ENCODE measurements around the gene ZNF662. TPM values are rescaled to one million over a fixed set of nuclear protein-coding genes. Genes with fewer than 3 reads are reported as not detected.

Gene ZNF662
- total and polyA plus RNA-seq, 7 donors, result 0.32 to 3.5 (median 1.4) TPM

DNA sequence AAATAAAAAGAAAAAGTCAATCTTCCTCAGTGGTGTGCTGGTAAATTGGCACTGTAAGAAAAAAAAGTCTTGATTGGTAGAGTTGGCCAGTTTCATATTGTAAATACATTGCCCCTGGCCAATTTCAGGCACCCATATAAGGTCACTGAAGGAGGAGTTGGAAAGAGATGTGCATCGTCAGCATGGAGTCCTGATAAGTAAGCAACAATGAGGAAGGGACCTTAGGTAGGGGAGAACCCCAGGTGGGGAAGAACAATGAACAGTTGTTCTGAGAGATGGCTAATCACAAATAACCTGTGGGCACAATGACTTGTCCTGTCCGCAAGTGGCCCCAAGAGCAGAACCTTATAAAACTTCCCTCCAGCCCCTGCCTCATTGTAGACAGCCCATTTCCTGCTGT is 21.6 kb upstream of the ZNF662 start:
- TF ChIP-seq, protein P1, sequence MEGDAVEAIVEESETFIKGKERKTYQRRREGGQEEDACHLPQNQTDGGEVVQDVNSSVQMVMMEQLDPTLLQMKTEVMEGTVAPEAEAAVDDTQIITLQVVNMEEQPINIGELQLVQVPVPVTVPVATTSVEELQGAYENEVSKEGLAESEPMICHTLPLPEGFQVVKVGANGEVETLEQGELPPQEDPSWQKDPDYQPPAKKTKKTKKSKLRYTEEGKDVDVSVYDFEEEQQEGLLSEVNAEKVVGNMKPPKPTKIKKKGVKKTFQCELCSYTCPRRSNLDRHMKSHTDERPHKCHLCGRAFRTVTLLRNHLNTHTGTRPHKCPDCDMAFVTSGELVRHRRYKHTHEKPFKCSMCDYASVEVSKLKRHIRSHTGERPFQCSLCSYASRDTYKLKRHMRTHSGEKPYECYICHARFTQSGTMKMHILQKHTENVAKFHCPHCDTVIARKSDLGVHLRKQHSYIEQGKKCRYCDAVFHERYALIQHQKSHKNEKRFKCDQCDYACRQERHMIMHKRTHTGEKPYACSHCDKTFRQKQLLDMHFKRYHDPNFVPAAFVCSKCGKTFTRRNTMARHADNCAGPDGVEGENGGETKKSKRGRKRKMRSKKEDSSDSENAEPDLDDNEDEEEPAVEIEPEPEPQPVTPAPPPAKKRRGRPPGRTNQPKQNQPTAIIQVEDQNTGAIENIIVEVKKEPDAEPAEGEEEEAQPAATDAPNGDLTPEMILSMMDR (IDR thresholded peaks at IDR 0.05), result no peak
- Histone ChIP-seq H3K9me3 (no peaks in the 10 kb centered on the region), H3K4me3 (no peak overlapping the region), H3K4me1 (no peaks in the 10 kb centered on the region), H3K27ac (no peak overlapping the region), H3K36me3 (ENCODE audit: insufficient read depth in 1 of 2, low read depth in 1 of 2) (no peaks in the 10 kb centered on the region), H3K27me3 (ENCODE audit: insufficient read depth in 3 of 3, low read length in 2 of 3) (no peaks in the 10 kb centered on the region)
- ATAC-seq (no peak), DNase-seq (no peak)
- intact Hi-C loops (cut with DNase I), result loop anchor here in 1 of 2 donors (5.0 kb wide), 1 partner anchor 47 kb away; no protein-coding TSS in a partner anchor
- 79 to 89% (median 85%) methylated on average over 2 of the region's 2 CpGs for WGBS, 3 donors

DNA sequence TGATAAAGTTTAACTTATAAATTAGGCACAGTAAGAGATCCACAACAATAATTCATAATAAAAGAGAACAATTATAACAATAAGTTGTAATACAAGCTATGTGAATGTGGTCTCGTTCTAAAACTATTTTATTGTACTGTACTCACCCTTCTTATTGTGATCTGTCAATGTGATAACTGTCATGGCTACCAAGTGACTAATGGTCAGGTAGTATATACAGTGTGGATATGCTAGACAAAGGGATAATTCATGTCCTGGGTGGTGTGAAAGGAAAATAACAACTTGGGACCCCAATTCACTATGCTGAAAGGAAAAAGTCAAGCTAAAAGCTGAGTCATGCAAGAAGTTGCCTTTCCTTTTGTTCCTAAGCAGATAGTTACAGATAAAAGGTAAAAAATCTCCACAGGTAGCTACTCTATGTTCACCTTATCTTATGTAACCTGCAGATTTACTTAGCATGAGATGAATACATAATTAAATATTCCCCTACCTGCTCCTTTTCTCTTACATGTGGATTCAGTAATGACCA is 19.6 kb upstream of the ZNF662 start:
- intact Hi-C loops (cut with DNase I), result no loop called here

DNA sequence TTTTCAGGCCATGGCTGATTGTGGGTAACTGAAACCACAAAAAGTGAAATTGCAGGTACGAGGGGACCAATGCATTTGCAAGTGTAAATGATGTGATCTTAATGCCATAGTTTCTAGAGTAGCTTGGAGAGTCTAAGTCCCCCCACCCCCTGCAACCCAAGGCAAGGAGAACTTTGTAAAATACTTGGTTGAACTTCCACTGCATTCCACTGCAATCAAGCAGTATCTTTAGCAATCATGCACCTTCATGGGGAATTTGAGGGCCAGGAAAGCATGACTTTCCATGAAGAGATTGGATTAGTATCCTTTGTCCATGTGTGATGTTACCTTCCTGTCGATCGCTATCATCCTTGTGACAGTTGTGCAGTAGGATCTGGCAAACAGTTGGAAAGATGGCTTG is 18.9 kb upstream of the ZNF662 start:
- no peaks in the 10 kb centered on the region for H3K9me3 ChIP-seq
- WGBS, 3 donors, result 74 to 78% (median 77%) methylated on average over 3 of the region's 3 CpGs
- H3K4me3 ChIP-seq, result no peak overlapping the region
- DNase-seq, result no peak
- intact Hi-C loops (cut with DNase I), result no loop called here
- H3K27me3 ChIP-seq (ENCODE audit: insufficient read depth in 3 of 3, low read length in 2 of 3), result no peaks in the 10 kb centered on the region
- TF ChIP-seq, protein P1 (IDR thresholded peaks at IDR 0.05), result no peak
- no peaks in the 10 kb centered on the region for H3K36me3 ChIP-seq (ENCODE audit: insufficient read depth in 1 of 2, low read depth in 1 of 2)
- no peaks in the 10 kb centered on the region for H3K4me1 ChIP-seq
- ATAC-seq, result no peak
- H3K27ac ChIP-seq, result no peak overlapping the region

More for the DNA sequence above, 19.6 kb upstream of the ZNF662 start:
- no peaks in the 10 kb centered on the region for H3K4me1 ChIP-seq
- no peaks in the 10 kb centered on the region for H3K9me3 ChIP-seq
- H3K27ac ChIP-seq, result no peak overlapping the region
- DNase-seq (no peak), ATAC-seq (no peak)
- H3K27me3 ChIP-seq (ENCODE audit: insufficient read depth in 3 of 3, low read length in 2 of 3), result no peaks in the 10 kb centered on the region
- TF ChIP-seq, protein P1 (IDR thresholded peaks at IDR 0.05), result no peak
- 78 to 87% (median 81%) methylated on average over 1 of the region's 1 CpG for WGBS, 3 donors
- no peaks in the 10 kb centered on the region for H3K36me3 ChIP-seq (ENCODE audit: insufficient read depth in 1 of 2, low read depth in 1 of 2)
- H3K4me3 ChIP-seq, result no peak overlapping the region

DNA sequence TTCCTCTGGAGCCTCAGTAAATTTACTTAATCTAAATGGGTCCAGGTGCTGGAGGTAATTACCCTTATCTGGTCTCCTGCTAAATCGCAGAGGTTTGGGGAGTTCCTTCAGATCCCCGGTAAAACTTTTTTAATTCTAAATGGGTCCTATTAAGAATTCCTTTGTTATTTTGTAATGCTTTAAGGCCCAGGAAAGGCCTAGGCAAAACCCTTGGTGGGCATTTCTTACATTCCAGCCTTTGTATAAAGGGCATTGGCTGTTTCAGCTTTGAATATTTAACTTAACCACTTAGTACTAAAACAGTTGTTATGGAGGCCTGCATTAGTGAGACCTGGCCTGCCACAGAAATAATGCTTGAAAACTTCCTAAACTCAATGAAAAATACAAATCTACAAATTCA is 14.9 kb upstream of the ZNF662 start:
- no peaks in the 10 kb centered on the region for H3K4me1 ChIP-seq
- whole genome bisulfite sequencing, 3 donors, result 65 to 72% (median 66%) methylated on average over 2 of the region's 2 CpGs
- no peak overlapping the region for H3K4me3 ChIP-seq
- intact Hi-C loops (cut with DNase I), result no loop called here
- no peak overlapping the region for H3K27ac ChIP-seq
- no peak for DNase-seq
- H3K9me3 ChIP-seq, result no peaks in the 10 kb centered on the region
- TF ChIP-seq, protein P1 (IDR thresholded peaks at IDR 0.05), result no peak
- no peaks in the 10 kb centered on the region for H3K36me3 ChIP-seq (ENCODE audit: insufficient read depth in 1 of 2, low read depth in 1 of 2)
- ATAC-seq, result no peak
- no peaks in the 10 kb centered on the region for H3K27me3 ChIP-seq (ENCODE audit: insufficient read depth in 3 of 3, low read length in 2 of 3)

DNA sequence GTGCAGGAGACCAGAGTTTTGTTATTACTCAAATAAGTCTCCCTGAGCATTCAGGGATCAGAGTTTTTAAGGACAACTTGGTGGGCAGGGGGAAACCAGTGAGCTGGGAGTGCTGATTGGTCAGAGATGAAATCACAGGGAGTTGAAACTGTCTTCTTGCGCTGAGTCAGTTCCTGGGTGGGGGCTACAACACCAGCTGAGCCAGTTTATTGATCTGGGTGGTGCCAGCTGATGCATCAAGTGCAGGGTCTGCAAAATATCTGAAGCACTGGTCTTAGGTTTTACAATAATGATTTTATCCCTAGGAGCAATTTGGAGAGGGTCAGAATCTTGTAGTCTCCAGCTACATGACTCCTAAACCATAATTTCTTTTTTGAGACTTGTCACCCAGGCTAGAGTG is 13.8 kb upstream of the ZNF662 start:
- ATAC-seq (no peak), DNase-seq (no peak)
- Histone ChIP-seq H3K27ac (no peak overlapping the region), H3K27me3 (ENCODE audit: insufficient read depth in 3 of 3, low read length in 2 of 3) (no peaks in the 10 kb centered on the region), H3K36me3 (ENCODE audit: insufficient read depth in 1 of 2, low read depth in 1 of 2) (no peaks in the 10 kb centered on the region), H3K4me3 (no peak overlapping the region), H3K4me1 (no peaks in the 10 kb centered on the region), H3K9me3 (no peaks in the 10 kb centered on the region)
- 80 to 95% (median 90%) methylated on average over 1 of the region's 1 CpG for WGBS, 3 donors
- intact Hi-C loops (cut with DNase I), result no loop called here
- TF ChIP-seq, protein P1 (IDR thresholded peaks at IDR 0.05), result no peak
